MM.1S (cell line): Measurements from ENCODE around the gene GPR155.
A peak's percentile ranks its signal among the peaks of the same experiment; 100 is the strongest.

Experiments used
- DNase-seq: peaks from one replicate; pipeline ENCODE4 v3.0.0-alpha.2; 2015
- H2AFZ ChIP-seq: fragments of 300-600 bp; sonication (generic); 2 replicates; pipeline ENCODE4 v1.6.0; 2016; ENCODE audit warnings: antibody characterized with exemption, low read length
- H3F3A ChIP-seq: fragments of 300-600 bp; sonication (generic); 2 replicates; pipeline ENCODE4 v1.6.1; 2016; ENCODE audit warnings: mild to moderate bottlenecking, antibody characterized with exemption, low read length, moderate library complexity, mixed read lengths; ENCODE audit not compliant: insufficient read depth
- H3K27ac ChIP-seq: fragments of 300-600 bp; sonication (generic); 2 replicates; pipeline ENCODE4 v1.5.1; 2016; ENCODE audit warnings: mild to moderate bottlenecking, low read length
- H3K27me3 ChIP-seq: fragments of 300-600 bp; sonication (generic); replicated peaks from 2 replicates; pipeline ENCODE4 v1.6.0; 2016; ENCODE audit warnings: low read length; ENCODE audit not compliant: insufficient read depth
- H3K36me3 ChIP-seq: fragments of 300-600 bp; sonication (generic); replicated peaks from 2 replicates; pipeline ENCODE4 v1.6.1; 2016; ENCODE audit warnings: mild to moderate bottlenecking, low read length, mixed read lengths; ENCODE audit not compliant: insufficient read depth
- H3K4me1 ChIP-seq: fragments of 300-600 bp; sonication (generic); 2 replicates; pipeline ENCODE4 v1.6.1; 2016; ENCODE audit warnings: low read length, mixed read lengths
- H3K4me2 ChIP-seq: fragments of 300-600 bp; sonication (generic); 2 replicates; pipeline ENCODE4 v1.6.0; 2016; ENCODE audit warnings: low read depth, low read length
- H3K4me3 ChIP-seq: fragments of 300-600 bp; sonication (generic); 2 replicates; pipeline ENCODE4 v1.5.1; 2016; ENCODE audit warnings: low read length, mixed read lengths
- H3K79me2 ChIP-seq: fragments of 300-600 bp; sonication (generic); 2 replicates; pipeline ENCODE4 v1.6.1; 2016; ENCODE audit warnings: mixed run types, low read length, mixed read lengths
- H3K9ac ChIP-seq: fragments of 300-600 bp; sonication (generic); 2 replicates; pipeline ENCODE4 v1.6.1; 2016; ENCODE audit warnings: low read length, mixed read lengths
- H3K9me2 ChIP-seq: fragments of 300-600 bp; sonication (generic); replicated peaks from 2 replicates; pipeline ENCODE4 v1.6.1; 2016; ENCODE audit warnings: mild to moderate bottlenecking, low read length, mixed read lengths; ENCODE audit not compliant: insufficient read depth
- H3K9me3 ChIP-seq: fragments of 300-600 bp; sonication (generic); replicated peaks from 2 replicates; pipeline ENCODE4 v1.6.1; 2016; ENCODE audit warnings: mild to moderate bottlenecking, low read length, mixed read lengths; ENCODE audit not compliant: insufficient read depth
- H4K20me1 ChIP-seq: fragments of 300-600 bp; sonication (generic); 2 replicates; pipeline ENCODE4 v1.6.1; 2016; ENCODE audit warnings: mild to moderate bottlenecking, low read length, moderate library complexity, mixed read lengths; ENCODE audit not compliant: insufficient read depth
- EZH2 ChIP-seq: fragments of 300-600 bp; sonication (generic); optimal IDR thresholded peaks from 2 replicates; pipeline ENCODE3; 2017; ENCODE audit warnings: low read depth, mild to moderate bottlenecking, antibody characterized with exemption, low read length, mixed read lengths
- EZH2phosphoT487 ChIP-seq: fragments of 300-600 bp; sonication (generic); IDR thresholded peaks from 2 replicates; pipeline ENCODE4 v1.6.1; 2018; ENCODE audit warnings: antibody characterized with exemption, low read length
- TF ChIP-seq, protein P1 (sequence below): fragments of 300-600 bp; sonication (generic); IDR thresholded peaks from 2 replicates; pipeline ENCODE4 v1.5.1; 2016; ENCODE audit warnings: antibody characterized with exemption, low read length, mixed read lengths

GPR155 gene

DNA sequence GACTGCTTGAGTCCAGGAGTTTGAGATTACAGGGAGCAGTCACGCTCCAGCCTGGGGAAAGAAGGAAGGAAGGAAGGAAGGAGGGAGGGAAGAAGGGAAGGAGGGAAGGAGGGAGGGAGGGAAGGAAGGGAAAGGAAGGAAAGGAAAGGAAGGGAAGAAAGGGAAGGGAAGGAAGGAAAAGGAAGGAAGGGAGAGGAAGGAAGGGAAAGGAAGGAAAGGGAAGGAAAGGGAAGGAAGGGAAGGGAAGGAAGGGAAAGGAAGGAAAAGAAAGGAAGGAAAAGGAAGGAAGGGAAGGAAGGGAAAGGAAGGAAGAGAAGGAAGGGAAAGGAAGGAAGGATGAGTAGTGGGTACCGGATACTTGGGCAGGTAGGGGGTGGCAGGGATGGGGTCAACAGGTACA, 32.3 kb downstream of the GPR155 start:
- H3K9me2 ChIP-seq: no peaks in the 10 kb centered on the region
- H3K4me2 ChIP-seq: no peak overlapping the region
- DNase-seq: no peak
- H3K4me1 ChIP-seq: peaks cover 18% of the 10 kb centered on the region
- no peaks in the 10 kb centered on the region for H3K27me3 ChIP-seq
- no peaks in the 10 kb centered on the region for H3K36me3 ChIP-seq
- H3K9ac ChIP-seq: no peak overlapping the region
- no peak overlapping the region for H3K27ac ChIP-seq
- H3K79me2 ChIP-seq: no peaks in the 10 kb centered on the region
- H3K9me3 ChIP-seq: no peaks in the 10 kb centered on the region
- no peaks in the 10 kb centered on the region for H3F3A ChIP-seq
- H2AFZ ChIP-seq: no peak overlapping the region
- no peak for TF ChIP-seq EZH2
- no peak for TF ChIP-seq EZH2phosphoT487
- TF ChIP-seq, protein P1, sequence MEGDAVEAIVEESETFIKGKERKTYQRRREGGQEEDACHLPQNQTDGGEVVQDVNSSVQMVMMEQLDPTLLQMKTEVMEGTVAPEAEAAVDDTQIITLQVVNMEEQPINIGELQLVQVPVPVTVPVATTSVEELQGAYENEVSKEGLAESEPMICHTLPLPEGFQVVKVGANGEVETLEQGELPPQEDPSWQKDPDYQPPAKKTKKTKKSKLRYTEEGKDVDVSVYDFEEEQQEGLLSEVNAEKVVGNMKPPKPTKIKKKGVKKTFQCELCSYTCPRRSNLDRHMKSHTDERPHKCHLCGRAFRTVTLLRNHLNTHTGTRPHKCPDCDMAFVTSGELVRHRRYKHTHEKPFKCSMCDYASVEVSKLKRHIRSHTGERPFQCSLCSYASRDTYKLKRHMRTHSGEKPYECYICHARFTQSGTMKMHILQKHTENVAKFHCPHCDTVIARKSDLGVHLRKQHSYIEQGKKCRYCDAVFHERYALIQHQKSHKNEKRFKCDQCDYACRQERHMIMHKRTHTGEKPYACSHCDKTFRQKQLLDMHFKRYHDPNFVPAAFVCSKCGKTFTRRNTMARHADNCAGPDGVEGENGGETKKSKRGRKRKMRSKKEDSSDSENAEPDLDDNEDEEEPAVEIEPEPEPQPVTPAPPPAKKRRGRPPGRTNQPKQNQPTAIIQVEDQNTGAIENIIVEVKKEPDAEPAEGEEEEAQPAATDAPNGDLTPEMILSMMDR: no peak
- no peak overlapping the region for H3K4me3 ChIP-seq
- no peaks in the 10 kb centered on the region for H4K20me1 ChIP-seq

DNA sequence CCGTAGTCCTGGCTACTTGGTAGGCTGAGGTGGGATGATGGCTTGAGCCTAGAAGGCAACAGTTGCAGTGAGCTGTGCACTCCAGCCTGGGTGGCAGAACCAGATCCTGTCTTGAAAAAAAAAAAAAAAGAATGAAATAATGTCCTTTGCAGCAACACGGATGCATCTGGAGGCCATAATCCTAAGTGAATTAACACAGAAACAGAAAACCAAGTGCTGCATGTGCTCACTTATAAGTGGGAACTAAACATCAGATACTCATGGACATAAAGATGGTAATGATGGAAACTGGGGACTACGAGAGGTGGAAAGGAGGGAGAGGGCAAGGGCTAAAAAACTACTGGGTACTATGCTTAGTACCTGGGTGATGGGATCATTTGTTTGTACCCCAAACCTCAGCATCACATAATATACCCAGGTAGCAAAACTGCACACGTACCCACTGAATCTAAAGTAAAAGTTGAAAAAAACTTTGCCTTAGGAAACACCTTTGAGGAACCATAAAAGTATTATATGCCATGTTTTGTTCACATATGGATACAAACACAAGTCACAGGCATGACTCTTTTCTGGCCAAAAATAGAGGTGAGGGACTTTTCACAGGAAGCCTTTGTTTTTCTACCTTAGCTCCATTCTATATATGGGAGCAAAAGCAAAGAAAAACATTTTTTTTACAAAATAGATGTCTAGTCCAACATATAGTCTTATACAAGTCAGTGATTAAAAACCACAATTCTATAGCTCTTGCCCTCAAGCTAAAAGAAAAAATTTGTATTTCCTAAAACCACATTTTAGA, 36.6 kb downstream of the GPR155 start:
- TF ChIP-seq, protein P1: no peak
- Histone ChIP-seq H3K9me3 (no peaks in the 10 kb centered on the region), H3K36me3 (peaks cover 3% of the 10 kb centered on the region; the same call in 1 of the 2 replicates), H4K20me1 (no peaks in the 10 kb centered on the region), H3K9me2 (no peaks in the 10 kb centered on the region), H3K27me3 (no peaks in the 10 kb centered on the region), H3K4me3 (no peak overlapping the region), H2AFZ (peak overlapping the region; percentile 35), H3K4me1 (peaks cover 18% of the 10 kb centered on the region), H3K9ac (0 out of 2 replicates have a peak overlapping the region, but pooled peaks have one; percentile 3), H3F3A (no peaks in the 10 kb centered on the region), H3K4me2 (peak overlapping the region; percentile 50), H3K27ac (peak overlapping the region; percentile 67), H3K79me2 (no peaks in the 10 kb centered on the region)
- DNase-seq: peak; percentile 75

DNA sequence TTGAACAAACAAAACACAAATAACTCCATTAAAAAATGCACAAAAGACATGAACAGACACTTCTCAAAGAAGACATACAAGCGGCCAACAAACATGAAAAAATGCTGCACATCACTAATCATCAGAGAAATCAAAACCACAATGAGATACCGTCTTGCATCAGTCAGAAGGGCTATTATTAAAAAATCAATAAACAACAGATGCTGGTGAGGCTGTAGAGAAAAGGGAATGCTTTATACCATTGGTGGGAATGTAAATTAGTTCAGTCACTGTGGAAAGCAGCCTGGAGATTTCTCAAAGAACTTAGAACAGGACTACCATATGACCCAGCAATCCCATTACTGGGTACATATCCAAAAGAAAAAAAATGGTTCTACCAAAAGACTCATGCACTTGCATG, 37.8 kb downstream of the GPR155 start:
- Histone ChIP-seq H3K4me3 (no peak overlapping the region), H3K4me1 (peaks cover 18% of the 10 kb centered on the region), H3K9me2 (no peaks in the 10 kb centered on the region), H3K27ac (no peak overlapping the region), H4K20me1 (no peaks in the 10 kb centered on the region), H3K36me3 (peaks cover 3% of the 10 kb centered on the region; the same call in 1 of the 2 replicates), H3K27me3 (no peaks in the 10 kb centered on the region), H3F3A (no peaks in the 10 kb centered on the region), H3K9me3 (no peaks in the 10 kb centered on the region), H2AFZ (no peak overlapping the region), H3K9ac (no peak overlapping the region), H3K4me2 (no peak overlapping the region), H3K79me2 (no peaks in the 10 kb centered on the region)
- DNase-seq: no peak
- TF ChIP-seq, protein P1: no peak
- TF ChIP-seq EZH2 (no peak), EZH2phosphoT487 (no peak)
